GM15510 (cell line): ENCODE data around the gene FAM236C.
"Not testable (repeated sequence)": the region's sequence is repeated elsewhere in the genome, so short reads cannot be mapped to it uniquely, and the experiment has no call there.

ENCODE experiments used
- POLR2A ChIP-seq: IDR thresholded peaks from 3 replicates; pipeline ENCODE4 v1.6.1; 2011; ENCODE audit warnings: borderline replicate concordance; ENCODE audit not compliant: insufficient read length; ENCODE audit errors: extremely low read depth

Gene FAM236C

GRCh38 chrX:72912315-72912714, at the start of gene FAM236C:
Gene FAM236C (plus strand): TSS chrX:72912615. CDS start chrX:72912715, 100 bp downstream.
- TF ChIP-seq POLR2A = not testable (repeated sequence)

GRCh38 chrX:72937906-72938305, 25.5 kb downstream of the FAM236C start, which contains the start of gene FAM236A:
Gene FAM236A (plus strand): TSS chrX:72938206. CDS start chrX:72938263, 57 bp downstream.
- not testable (repeated sequence) for TF ChIP-seq POLR2A

- TF ChIP-seq POLR2A = not testable (repeated sequence)
These were observed 31.4 kb downstream of the FAM236C start, which contains the start of gene DMRTC1 for GRCh38 chrX:72943819-72944169. Gene DMRTC1 (minus strand): TSS chrX:72943837. CDS start chrX:72875694, 68,143 bp downstream.
